CD1c-positive myeloid dendritic cell (primary cell): ENCODE measurements around the gene OR2H1.
"Not testable (repeated sequence)": the region's sequence is repeated elsewhere in the genome, so short reads cannot be mapped to it uniquely, and the experiment has no call there.

Experiments used
- DNase-seq: peaks from one replicate; pipeline ENCODE4 v3.0.0-alpha.2; 2016; ENCODE audit errors: extremely low spot score

Gene OR2H1

DNA sequence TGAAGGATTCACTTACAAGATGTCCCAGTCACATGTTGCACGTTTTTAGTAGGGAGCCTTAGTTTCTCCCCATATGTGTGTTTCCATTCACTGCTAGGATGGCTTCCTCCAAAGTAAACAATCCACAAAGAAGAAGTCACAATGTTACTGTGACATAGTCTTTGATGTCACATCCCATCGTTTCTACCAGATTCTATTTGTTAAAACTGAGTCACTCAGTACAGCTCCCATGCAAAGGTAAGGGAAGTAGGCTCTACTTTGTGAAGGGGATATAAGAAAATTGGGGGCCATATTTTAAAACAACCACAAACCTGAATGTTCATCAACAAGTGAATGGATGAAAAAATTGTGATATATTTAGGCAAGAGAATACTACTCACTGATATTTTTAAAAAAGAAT lies at the start of gene OR2H1, which contains the start of gene OR11A1:
Gene OR2H1 (plus strand): TSS at position 185 of the 400 bp plus-strand sequence. CDS start 4,615 bp downstream, outside the sequence.
Gene OR11A1 (minus strand): TSS at position 101 of the 400 bp plus-strand sequence. CDS start 29,430 bp downstream, outside the sequence.
- DNase-seq: no peak

DNA sequence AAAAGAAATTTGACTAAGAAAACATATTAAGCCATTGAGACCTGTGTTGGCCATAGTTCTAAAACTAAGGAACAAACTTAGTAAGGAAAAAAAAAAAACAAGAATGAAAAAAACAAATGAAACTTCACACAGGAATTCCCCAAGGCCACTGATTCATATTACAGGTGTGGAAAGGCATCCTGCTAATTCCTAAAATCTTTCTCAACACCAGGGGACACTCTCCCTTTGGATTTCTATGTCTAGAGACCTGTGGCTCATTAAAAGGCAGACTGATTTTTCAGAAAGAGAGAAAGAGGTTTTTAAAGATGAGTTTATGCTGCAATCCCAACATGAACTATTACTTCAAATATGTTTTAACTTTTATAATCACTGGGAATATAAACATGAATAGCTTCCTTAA lies 42.4 kb upstream of the OR2H1 start, which contains the start of gene OR12D1:
Gene OR12D1 (plus strand): TSS at position 341 of the 400 bp plus-strand sequence.
- DNase-seq: no peak

- DNase-seq: no peak
Observed at GRCh38 chr6:29419516-29419915, 37.4 kb upstream of the OR2H1 start.

GRCh38 chr6:29424168-29424567 lies 32.8 kb upstream of the OR2H1 start:
- DNase-seq: no peak

GRCh38 chr6:29424575-29424974 lies 32.4 kb upstream of the OR2H1 start:
- no peak for DNase-seq

DNA sequence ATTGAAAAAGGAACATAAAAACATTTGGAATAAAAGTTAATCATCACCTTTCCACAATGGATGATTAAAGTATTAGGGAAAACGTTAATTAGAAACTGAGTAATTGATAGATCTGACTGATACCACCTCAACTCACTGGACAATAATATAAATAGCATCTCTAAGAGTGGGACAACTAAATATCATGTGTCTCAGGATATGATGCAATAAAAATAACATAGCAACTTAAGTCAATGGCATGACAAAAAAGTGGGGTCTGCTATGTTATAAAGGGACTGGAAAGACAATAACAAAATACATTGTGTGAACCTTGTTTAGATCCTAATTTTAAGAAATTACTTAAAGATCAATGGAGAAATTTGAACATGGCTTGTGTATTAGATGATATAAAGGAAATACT lies 31.9 kb upstream of the OR2H1 start:
- no peak for DNase-seq

DNA sequence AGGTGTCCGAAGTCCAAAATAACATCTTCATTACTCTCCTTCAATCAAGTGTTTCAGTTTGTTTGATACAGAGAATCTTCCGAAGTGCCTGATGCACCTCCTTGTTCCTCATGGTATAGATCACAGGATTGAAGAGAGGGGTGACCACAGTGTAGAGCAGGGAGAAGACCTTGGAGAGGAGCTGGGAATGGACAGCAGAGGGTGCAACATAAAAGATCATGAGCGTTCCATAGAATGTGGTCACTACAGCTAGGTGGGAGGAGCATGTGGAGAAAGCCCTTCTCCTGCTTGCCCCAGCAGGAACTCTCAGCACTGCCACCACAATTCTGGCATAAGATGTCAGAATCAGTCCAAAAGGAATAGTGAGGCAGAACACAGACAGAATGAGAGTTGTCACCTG lies 30.3 kb upstream of the OR2H1 start:
- DNase-seq: no peak

DNA sequence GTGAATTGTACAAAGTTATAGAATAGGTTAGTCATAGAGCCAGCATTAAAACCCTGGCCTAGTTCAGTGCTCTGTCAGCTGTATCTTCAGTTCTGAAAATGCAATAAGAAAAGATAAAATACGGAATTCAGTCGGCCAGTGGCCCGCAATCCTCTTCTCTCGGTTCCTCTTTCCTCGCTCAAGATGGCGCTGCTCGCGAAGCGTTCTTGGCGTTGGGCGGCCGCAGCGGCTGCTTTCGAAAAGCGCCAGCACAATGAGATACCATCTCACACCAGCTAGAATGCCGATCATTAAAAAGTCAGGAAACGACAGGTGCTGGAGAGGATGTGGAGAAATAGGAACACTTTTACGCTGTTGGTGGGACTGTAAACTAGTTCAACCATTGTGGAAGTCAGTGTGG lies 20.2 kb upstream of the OR2H1 start:
- DNase-seq: not testable (repeated sequence)

- no peak for DNase-seq
Observed at GRCh38 chr6:29439006-29439405, 17.9 kb upstream of the OR2H1 start, which contains the start of gene OR10C1. OR10C1 (plus strand) TSS chr6:29439306; CDS start chr6:29440016, 710 bp downstream.

DNA sequence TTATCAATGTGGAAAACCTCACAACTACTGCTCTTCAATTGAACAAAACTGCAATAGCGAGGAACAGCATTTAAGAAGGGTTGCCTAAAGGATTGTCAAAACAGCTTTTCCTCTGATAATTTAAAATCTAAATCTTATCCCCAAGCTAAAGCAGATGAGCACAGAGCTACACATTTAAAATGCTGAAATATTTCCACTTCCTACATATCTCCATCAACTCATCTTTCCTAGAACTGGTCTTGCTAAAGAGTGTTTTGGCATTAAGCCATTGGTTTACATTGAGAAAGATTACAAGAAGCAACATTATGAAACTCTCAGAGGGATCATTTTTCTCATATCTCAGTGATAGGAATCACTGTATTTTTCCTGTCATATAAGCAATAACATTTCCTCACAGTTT lies 14.2 kb upstream of the OR2H1 start:
- DNase-seq: no peak

DNA sequence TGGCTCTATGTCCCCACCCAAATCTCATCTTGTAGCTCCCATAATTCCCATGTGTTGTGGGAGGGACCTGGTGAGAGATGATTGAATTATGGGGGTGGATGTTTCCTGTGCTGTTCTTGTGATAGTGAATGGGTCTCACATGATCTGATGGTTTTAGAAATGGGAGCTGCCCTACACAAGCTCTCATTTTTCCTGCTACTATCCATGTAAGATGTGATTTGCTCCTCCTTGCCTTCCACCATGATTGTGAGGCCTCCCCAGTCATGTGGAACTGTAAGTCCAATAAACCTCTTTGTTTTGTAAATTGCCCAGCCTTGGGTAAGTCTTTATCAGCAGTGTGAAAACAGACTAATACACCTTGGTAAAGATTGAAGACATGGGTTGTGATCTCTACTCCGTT lies 12.9 kb upstream of the OR2H1 start:
- DNase-seq: not testable (repeated sequence)

- no peak for DNase-seq
Observed at GRCh38 chr6:29447670-29448069, 9.3 kb upstream of the OR2H1 start.

- no peak for DNase-seq
Observed at GRCh38 chr6:29451471-29452193, 5.3 kb upstream of the OR2H1 start.

GRCh38 chr6:29461021-29461814 lies 4.3 kb downstream of the OR2H1 start:
- no peak for DNase-seq

DNA sequence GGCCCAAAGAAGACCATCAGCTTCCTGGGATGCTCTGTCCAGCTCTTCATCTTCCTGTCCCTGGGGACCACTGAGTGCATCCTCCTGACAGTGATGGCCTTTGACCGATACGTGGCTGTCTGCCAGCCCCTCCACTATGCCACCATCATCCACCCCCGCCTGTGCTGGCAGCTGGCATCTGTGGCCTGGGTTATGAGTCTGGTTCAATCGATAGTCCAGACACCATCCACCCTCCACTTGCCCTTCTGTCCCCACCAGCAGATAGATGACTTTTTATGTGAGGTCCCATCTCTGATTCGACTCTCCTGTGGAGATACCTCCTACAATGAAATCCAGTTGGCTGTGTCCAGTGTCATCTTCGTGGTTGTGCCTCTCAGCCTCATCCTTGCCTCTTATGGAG lies 5.1 kb downstream of the OR2H1 start:
- no peak for DNase-seq

DNA sequence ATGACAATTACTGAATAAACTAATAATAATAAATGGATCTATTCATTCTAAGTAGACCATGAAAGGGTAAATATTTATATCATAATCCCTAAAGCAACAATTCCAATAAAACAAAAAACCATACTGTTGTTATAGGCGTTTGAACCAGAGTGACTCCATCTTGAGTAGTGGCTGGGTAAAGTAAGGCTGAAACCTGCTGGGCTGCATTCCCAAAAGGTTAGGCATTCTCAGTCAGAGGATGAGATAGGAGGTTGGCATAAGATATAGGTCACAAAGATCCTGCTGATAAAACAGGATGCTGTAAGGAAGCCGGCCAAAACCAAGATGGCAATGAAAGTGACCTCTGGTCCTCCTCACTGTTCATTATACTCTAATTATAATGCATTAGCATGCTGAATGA lies 8.3 kb downstream of the OR2H1 start:
- DNase-seq: no peak

- DNase-seq: no peak
Observed at GRCh38 chr6:29465801-29466200, 8.8 kb downstream of the OR2H1 start.

GRCh38 chr6:29466241-29466640 lies 9.3 kb downstream of the OR2H1 start:
- no peak for DNase-seq

DNA sequence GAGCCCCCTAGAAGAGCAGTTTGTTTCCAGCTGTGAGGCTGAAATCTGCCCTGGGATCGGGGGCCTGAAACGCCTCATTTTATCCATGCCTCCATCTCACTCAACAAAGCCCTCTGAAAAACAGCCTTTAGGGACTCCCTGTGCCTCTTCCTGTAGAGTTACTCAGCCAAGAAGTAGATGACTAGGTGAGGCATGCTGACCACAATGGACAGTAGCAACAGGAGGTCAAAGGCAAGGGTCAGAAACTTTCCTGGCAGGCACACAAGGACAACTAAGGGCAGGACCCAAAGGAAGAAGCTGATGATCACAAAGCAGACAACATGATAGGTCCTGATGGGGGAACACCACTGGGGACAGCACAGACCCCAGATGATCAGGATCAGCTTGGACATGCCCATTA lies 18.0 kb downstream of the OR2H1 start:
- DNase-seq: no peak

- no peak for DNase-seq
Observed at GRCh38 chr6:29477923-29478450, 21.0 kb downstream of the OR2H1 start.

DNA sequence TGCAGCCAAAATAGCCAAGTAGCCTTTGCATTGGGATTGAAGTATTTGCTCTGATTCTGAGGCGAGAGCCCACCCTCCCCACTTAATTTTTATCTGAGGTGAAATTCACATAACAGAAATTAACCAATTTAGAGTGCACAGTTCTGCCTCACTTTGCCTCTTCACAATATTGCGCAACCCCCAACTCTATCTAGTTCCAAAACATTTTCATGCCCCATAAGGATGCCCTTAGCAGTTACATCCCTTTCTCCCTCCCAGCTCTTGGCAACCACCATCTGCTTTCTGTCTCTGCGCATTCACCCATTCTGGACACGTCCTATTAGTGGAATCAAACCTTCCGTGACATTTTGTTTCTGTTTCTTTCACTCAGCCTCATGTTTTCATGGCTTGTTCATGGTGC lies 21.8 kb downstream of the OR2H1 start:
- no peak for DNase-seq

DNA sequence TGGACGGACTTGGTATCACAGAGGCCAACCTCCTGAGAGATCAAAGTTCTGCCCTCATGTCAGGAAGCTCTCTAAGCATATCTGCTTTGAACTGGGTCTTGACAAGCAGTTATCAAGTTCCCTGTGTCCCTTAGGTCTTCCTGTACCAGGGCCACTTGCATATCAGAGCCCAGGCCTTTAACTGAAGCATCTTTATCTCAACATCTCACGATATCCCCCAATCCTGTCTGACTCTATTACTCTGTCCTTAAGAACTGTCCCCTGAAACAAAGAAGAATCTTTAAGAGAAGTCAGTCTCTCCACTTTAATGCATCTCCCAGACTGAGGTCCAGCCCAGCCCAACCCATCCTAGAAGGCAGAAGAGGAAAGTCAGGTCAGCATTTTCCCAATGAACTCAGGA lies 22.6 kb downstream of the OR2H1 start:
- no peak for DNase-seq

DNA sequence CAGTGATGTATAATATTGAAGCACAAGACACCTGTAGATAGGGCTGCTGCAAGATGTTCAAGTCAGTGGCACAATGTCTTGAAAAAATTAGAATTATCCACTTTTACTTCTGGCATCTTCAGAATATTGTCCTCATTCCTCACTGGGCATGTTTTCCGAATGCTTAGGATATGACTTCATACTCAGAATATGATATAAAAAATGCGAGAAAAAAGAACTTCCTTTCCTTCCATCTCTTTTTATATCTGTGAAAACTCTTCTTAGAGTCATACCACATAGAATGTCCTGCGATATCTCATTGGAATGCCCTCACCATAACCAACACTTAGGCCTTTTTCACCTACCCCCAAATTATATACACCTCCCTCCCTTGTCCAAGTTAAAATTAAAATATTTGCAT lies 26.2 kb downstream of the OR2H1 start:
- DNase-seq: no peak
